Thymus (tissue), 11 donors: ENCODE data around the gene CERS1. TPM values are rescaled to one million over a fixed set of nuclear protein-coding genes. Genes with fewer than 3 reads are reported as not detected.

Source experiments
- DNase-seq, 9 donors: peaks; one replicate each; pipeline ENCODE4 v3.0.0-alpha.2; 2013; ENCODE audit warnings: low spot score in 9 of 9, low read depth in 6 of 9, missing footprints in 1 of 9
- H3K27ac ChIP-seq, 2 donors: one replicate each; pipeline ENCODE4 v1.5.1; 2013; ENCODE audit warnings: control low read depth in 1 of 2, low read depth in 1 of 2, low read length in 1 of 2, mild to moderate bottlenecking in 1 of 2, moderate library complexity in 1 of 2
- H3K27me3 ChIP-seq, 2 donors: one replicate each; pipeline ENCODE4 v1.5.1; 2013; ENCODE audit warnings: low read length in 1 of 2; ENCODE audit not compliant: control insufficient read depth in 2 of 2, insufficient read depth in 1 of 2
- H3K36me3 ChIP-seq, 2 donors: one replicate each; pipeline ENCODE4 v1.5.1; 2013; ENCODE audit warnings: low read length in 1 of 2, mild to moderate bottlenecking in 1 of 2, moderate library complexity in 1 of 2; ENCODE audit not compliant: control insufficient read depth in 2 of 2, insufficient read depth in 2 of 2
- H3K4me1 ChIP-seq, 2 donors: one replicate each; pipeline ENCODE4 v1.5.1; 2013; ENCODE audit warnings: low read length in 2 of 2; ENCODE audit not compliant: control insufficient read depth in 2 of 2, insufficient read depth in 2 of 2
- H3K4me3 ChIP-seq, 2 donors: one replicate each; pipeline ENCODE4 v1.5.1; 2013; ENCODE audit warnings: low read length in 2 of 2, control low read depth in 1 of 2, mild to moderate bottlenecking in 1 of 2
- H3K9me3 ChIP-seq, 2 donors: one replicate each; pipeline ENCODE4 v1.5.1; 2013; ENCODE audit warnings: low read length in 1 of 2, mild to moderate bottlenecking in 1 of 2; ENCODE audit not compliant: control insufficient read depth in 2 of 2, insufficient read depth in 1 of 2
- WGBS: extraction: QIAGEN DNeasy Blood & Tissue Kit; methylation state at CpG from one replicate; pipeline ENCODE4 v1.1.7; 2013; 5-methylcytosine and 5-hydroxymethylcytosine counted together
- polyA plus RNA-seq: library from polyadenylated mRNA; stranded (reverse); fragments of 200-250 nt; gene quantifications from one replicate; pipeline ENCODE4 v1.2.3, GENCODE V29; 2013
- total RNA-seq: library from RNA; stranded (reverse); fragments of 120-200 nt; gene quantifications from one replicate; pipeline ENCODE4 v1.2.4, GENCODE V29; 2013
- donor health status: healthy.

Gene CERS1
- total and polyA plus RNA-seq, 2 donors, result 0.28 to 0.41 TPM

- Histone ChIP-seq H3K27ac (no peak overlapping the region), H3K27me3 (peaks cover 0 to 7% of the 10 kb centered on the region in 2 donors), H3K9me3 (peaks cover 0 to 15% of the 10 kb centered on the region in 2 donors), H3K4me3 (no peak overlapping the region), H3K36me3 (no peaks in the 10 kb centered on the region), H3K4me1 (no peaks in the 10 kb centered on the region)
- 95% methylated on average over 34 of the region's 34 CpGs for WGBS
- DNase-seq, result no peak
Measured at GRCh38 chr19:18878858-18879578, 16.9 kb downstream of the CERS1 start.

GRCh38 chr19:18878058-18878797, 17.7 kb downstream of the CERS1 start:
- WGBS, result 93% methylated on average over 25 of the region's 25 CpGs
- no peak for DNase-seq

GRCh38 chr19:18876865-18877264, 19.1 kb downstream of the CERS1 start:
- Histone ChIP-seq H3K27me3 (peaks cover 2 to 13% of the 10 kb centered on the region in 2 donors), H3K4me1 (peaks cover 0 to 4% of the 10 kb centered on the region in 2 donors), H3K27ac (no peak overlapping the region), H3K36me3 (no peaks in the 10 kb centered on the region), H3K4me3 (no peak overlapping the region), H3K9me3 (peaks cover 0 to 15% of the 10 kb centered on the region in 2 donors)
- no peak for DNase-seq
- 98% methylated on average over 7 of the region's 7 CpGs for WGBS

More at GRCh38 chr19:18878058-18878797, 17.7 kb downstream of the CERS1 start:
- Histone ChIP-seq H3K27ac (no peak overlapping the region), H3K27me3 (peaks cover 0 to 7% of the 10 kb centered on the region in 2 donors), H3K4me1 (no peaks in the 10 kb centered on the region), H3K4me3 (no peak overlapping the region), H3K36me3 (no peaks in the 10 kb centered on the region), H3K9me3 (peaks cover 0 to 15% of the 10 kb centered on the region in 2 donors)

GRCh38 chr19:18875726-18876125, 20.2 kb downstream of the CERS1 start:
- 94% methylated on average over 5 of the region's 5 CpGs for WGBS
- H3K9me3 ChIP-seq, result peaks cover 0 to 15% of the 10 kb centered on the region in 2 donors

GRCh38 chr19:18871543-18871942, 24.4 kb downstream of the CERS1 start:
- no peak for DNase-seq

More at GRCh38 chr19:18875726-18876125, 20.2 kb downstream of the CERS1 start:
- DNase-seq, result no peak
- H3K4me1 ChIP-seq, result peaks cover 0 to 10% of the 10 kb centered on the region in 2 donors
- peaks cover 10 to 24% of the 10 kb centered on the region in 2 donors for H3K27me3 ChIP-seq
- no peaks in the 10 kb centered on the region for H3K36me3 ChIP-seq
- no peak overlapping the region for H3K27ac ChIP-seq
- H3K4me3 ChIP-seq, result no peak overlapping the region

GRCh38 chr19:18870531-18871172, 25.3 kb downstream of the CERS1 start:
- no peak for DNase-seq

More at GRCh38 chr19:18871543-18871942, 24.4 kb downstream of the CERS1 start:
- no peak overlapping the region for H3K27ac ChIP-seq
- peaks cover 18 to 21% of the 10 kb centered on the region in 2 donors for H3K36me3 ChIP-seq
- no peak overlapping the region for H3K4me3 ChIP-seq
- peaks cover 0 to 2% of the 10 kb centered on the region in 2 donors for H3K9me3 ChIP-seq
- peaks cover 0 to 10% of the 10 kb centered on the region in 2 donors for H3K4me1 ChIP-seq
- peaks cover 36 to 54% of the 10 kb centered on the region in 2 donors for H3K27me3 ChIP-seq
- WGBS, result 84% methylated on average over 7 of the region's 7 CpGs

GRCh38 chr19:18869781-18870530, 26.0 kb downstream of the CERS1 start:
- Histone ChIP-seq H3K4me3 (no peak overlapping the region), H3K9me3 (no peaks in the 10 kb centered on the region), H3K27me3 (peaks cover 36 to 54% of the 10 kb centered on the region in 2 donors), H3K27ac (no peak overlapping the region), H3K4me1 (peaks cover 0 to 10% of the 10 kb centered on the region in 2 donors), H3K36me3 (peaks cover 33 to 37% of the 10 kb centered on the region in 2 donors)
- 16% methylated on average over 62 of the region's 62 CpGs for WGBS
- no peak for DNase-seq

More at GRCh38 chr19:18870531-18871172, 25.3 kb downstream of the CERS1 start:
- Histone ChIP-seq H3K36me3 (peaks cover 26 to 30% of the 10 kb centered on the region in 2 donors), H3K27me3 (peaks cover 36 to 54% of the 10 kb centered on the region in 2 donors), H3K9me3 (no peaks in the 10 kb centered on the region), H3K4me3 (no peak overlapping the region), H3K27ac (no peak overlapping the region), H3K4me1 (peaks cover 0 to 10% of the 10 kb centered on the region in 2 donors)
- 25% methylated on average over 25 of the region's 25 CpGs for WGBS

- peaks cover 36 to 52% of the 10 kb centered on the region in 2 donors for H3K27me3 ChIP-seq
- 29% methylated on average over 71 of the region's 71 CpGs for WGBS
- no peak for DNase-seq
- H3K9me3 ChIP-seq, result no peaks in the 10 kb centered on the region
- H3K36me3 ChIP-seq, result peaks cover 40 to 43% of the 10 kb centered on the region in 2 donors
- peaks cover 0 to 10% of the 10 kb centered on the region in 2 donors for H3K4me1 ChIP-seq
- H3K27ac ChIP-seq, result no peak overlapping the region
- H3K4me3 ChIP-seq, result no peak overlapping the region
Measured at GRCh38 chr19:18869023-18869618, 26.8 kb downstream of the CERS1 start.
